Lung (tissue), 12 donors: Measurements from ENCODE around the gene SIMC1. TPM values are rescaled to one million over a fixed set of nuclear protein-coding genes. Genes with fewer than 3 reads are reported as not detected.

ENCODE experiments used
- ATAC-seq: fragments of 200-7000 bp; cut with Tn5 transposase; one replicate; pipeline ENCODE4 v1.9.1; 2020; ENCODE audit warnings: moderate number of reproducible peaks; ENCODE audit not compliant: insufficient read depth, low FRiP score
- DNase-seq, 3 donors: peaks; one replicate each; pipeline ENCODE4 v3.0.0-alpha.2; 2013 to 2017
- H3K27ac ChIP-seq, 2 donors: one replicate each; pipeline ENCODE4 v1.5.1; 2013; ENCODE audit warnings: mild to moderate bottlenecking in 2 of 2, moderate library complexity in 2 of 2, control low read depth in 1 of 2, inconsistent platforms in 1 of 2, low read depth in 1 of 2, low read length in 1 of 2
- H3K27me3 ChIP-seq, 3 donors: one replicate each; pipeline ENCODE4 v1.5.1; 2013; ENCODE audit warnings: low read length in 2 of 3; ENCODE audit not compliant: control insufficient read depth in 3 of 3, insufficient read depth in 3 of 3
- H3K36me3 ChIP-seq, 4 donors: one replicate each; pipeline ENCODE4 v1.5.1; 2013; ENCODE audit warnings: low read length in 4 of 4, mild to moderate bottlenecking in 1 of 4, moderate library complexity in 1 of 4; ENCODE audit not compliant: control insufficient read depth in 4 of 4, insufficient read depth in 4 of 4
- H3K4me1 ChIP-seq, 5 donors: one replicate each; pipeline ENCODE4 v1.5.1; 2013; ENCODE audit warnings: low read length in 5 of 5, mild to moderate bottlenecking in 2 of 5, moderate library complexity in 1 of 5; ENCODE audit not compliant: control insufficient read depth in 5 of 5, insufficient read depth in 5 of 5
- H3K4me3 ChIP-seq: one replicate; pipeline ENCODE4 v1.5.1; 2013; ENCODE audit warnings: mild to moderate bottlenecking, control low read depth, moderate library complexity
- H3K9ac ChIP-seq, 2 donors: one replicate each; pipeline ENCODE4 v1.5.1; 2013; ENCODE audit warnings: low read length in 2 of 2, control low read depth in 1 of 2; ENCODE audit not compliant: insufficient read depth in 1 of 2
- H3K9me3 ChIP-seq, 4 donors: one replicate each; pipeline ENCODE4 v1.5.1; 2013; ENCODE audit warnings: low read length in 3 of 4, mild to moderate bottlenecking in 1 of 4, moderate library complexity in 1 of 4; ENCODE audit not compliant: control insufficient read depth in 4 of 4, insufficient read depth in 3 of 4
- WGBS, 2 donors: extraction: QIAGEN DNeasy Blood & Tissue Kit; methylation state at CpG; one replicate each; pipeline ENCODE4 v1.1.7; 2013; 5-methylcytosine and 5-hydroxymethylcytosine counted together
- polyA plus RNA-seq, 2 donors: library from polyadenylated mRNA; stranded (reverse); fragments of 200-250 nt; gene quantifications; one replicate each; pipeline ENCODE4 v1.2.1, GENCODE V29; 2013
- total RNA-seq, 2 donors: library from RNA; depleted of rRNA in 1 of 2; stranded (reverse); fragments of >200 nt in 1 of 2; gene quantifications; one replicate each; pipeline ENCODE4 v1.2.1, GENCODE V29; 2014 to 2021
- TF ChIP-seq, protein P1 (sequence below): IDR thresholded peaks from 2 replicates; pipeline ENCODE4 v1.5.1; 2012; ENCODE audit warnings: mild to moderate bottlenecking; ENCODE audit errors: control extremely low read depth, extremely low read depth
- donor health status: control.
- donor health status: control.
- donor health status: Bipolar disorder and iron deficiency.
- donor health status: healthy.
- donor health status: DM: yes; HTN: yes; CAD: no.

Gene SIMC1
- total and polyA plus RNA-seq, 4 donors, result 3.7 to 20.9 (median 8.7) TPM

DNA sequence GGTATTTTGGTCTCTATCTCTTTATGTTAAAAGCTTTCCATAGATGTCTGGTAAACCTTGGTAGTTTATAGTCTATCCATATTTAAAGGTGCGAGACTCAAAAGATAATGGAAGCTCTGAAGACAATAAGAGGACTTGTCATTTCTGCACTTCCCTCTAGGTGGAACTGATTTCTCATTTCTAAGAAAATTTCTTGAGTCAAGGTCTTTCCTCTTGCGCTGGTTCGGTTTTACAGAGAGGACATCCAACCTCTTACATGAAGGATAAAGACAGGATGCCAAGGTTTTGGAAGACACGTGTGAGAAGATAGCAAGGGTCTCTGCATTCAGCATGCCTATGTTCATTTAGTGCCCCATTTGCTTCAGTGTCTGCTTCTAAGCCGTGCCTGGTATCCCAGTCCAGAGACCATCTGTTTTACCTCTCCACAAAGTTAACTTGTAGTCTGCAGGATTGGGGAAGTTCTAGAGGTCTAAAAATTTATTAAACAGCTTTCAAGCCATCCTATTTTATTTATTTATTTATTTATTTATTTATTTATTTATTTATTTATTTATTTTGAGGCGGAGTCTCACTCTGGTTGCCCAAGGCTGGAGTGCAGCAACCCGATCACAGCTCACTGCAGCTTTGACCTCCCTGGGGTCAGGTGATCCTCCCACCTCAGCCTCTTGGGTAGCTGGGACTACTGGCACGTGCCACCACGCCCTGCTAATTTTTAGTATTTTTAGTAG is 81.8 kb downstream of the SIMC1 start:
- no peaks in the 10 kb centered on the region for H3K9me3 ChIP-seq
- peaks cover 11 to 28% (median 18%) of the 10 kb centered on the region in 4 donors for H3K36me3 ChIP-seq
- no peak overlapping the region for H3K9ac ChIP-seq
- DNase-seq, result peak in 1 of 3 donors; percentile 5
- no peaks in the 10 kb centered on the region for H3K4me1 ChIP-seq
- H3K27me3 ChIP-seq, result no peaks in the 10 kb centered on the region
- no peak overlapping the region for H3K27ac ChIP-seq
- 91 to 95% methylated on average over 9 of the region's 9 CpGs for WGBS, 2 donors
- H3K4me3 ChIP-seq, result no peak overlapping the region
- ATAC-seq, result no peak
- TF ChIP-seq, protein P1, sequence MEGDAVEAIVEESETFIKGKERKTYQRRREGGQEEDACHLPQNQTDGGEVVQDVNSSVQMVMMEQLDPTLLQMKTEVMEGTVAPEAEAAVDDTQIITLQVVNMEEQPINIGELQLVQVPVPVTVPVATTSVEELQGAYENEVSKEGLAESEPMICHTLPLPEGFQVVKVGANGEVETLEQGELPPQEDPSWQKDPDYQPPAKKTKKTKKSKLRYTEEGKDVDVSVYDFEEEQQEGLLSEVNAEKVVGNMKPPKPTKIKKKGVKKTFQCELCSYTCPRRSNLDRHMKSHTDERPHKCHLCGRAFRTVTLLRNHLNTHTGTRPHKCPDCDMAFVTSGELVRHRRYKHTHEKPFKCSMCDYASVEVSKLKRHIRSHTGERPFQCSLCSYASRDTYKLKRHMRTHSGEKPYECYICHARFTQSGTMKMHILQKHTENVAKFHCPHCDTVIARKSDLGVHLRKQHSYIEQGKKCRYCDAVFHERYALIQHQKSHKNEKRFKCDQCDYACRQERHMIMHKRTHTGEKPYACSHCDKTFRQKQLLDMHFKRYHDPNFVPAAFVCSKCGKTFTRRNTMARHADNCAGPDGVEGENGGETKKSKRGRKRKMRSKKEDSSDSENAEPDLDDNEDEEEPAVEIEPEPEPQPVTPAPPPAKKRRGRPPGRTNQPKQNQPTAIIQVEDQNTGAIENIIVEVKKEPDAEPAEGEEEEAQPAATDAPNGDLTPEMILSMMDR, result no peak

DNA sequence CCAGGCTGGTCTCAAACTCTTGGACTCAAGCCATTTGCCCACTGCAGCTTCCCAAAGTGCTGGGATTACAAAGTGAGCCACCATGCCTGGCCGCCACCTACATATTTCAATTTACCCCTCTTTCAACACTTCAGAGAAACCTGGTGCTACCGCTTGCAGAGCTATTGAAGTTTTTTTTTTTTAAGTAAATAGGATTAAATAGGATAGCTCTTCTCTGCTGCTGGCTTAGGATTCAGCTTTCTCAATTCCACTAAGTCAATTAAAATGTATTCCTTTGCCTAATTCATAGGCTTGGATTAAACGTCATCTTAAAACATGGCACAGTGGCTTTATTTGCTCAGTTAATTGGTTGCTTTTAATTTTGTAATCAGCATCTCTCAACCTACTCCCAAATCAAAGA is 82.4 kb downstream of the SIMC1 start:
- Histone ChIP-seq H3K36me3 (peaks cover 9 to 23% (median 17%) of the 10 kb centered on the region in 4 donors), H3K4me1 (no peaks in the 10 kb centered on the region), H3K27me3 (no peaks in the 10 kb centered on the region), H3K4me3 (no peak overlapping the region), H3K27ac (no peak overlapping the region), H3K9ac (no peak overlapping the region), H3K9me3 (no peaks in the 10 kb centered on the region)
- TF ChIP-seq, protein P1, result no peak
- DNase-seq (no peak), ATAC-seq (no peak)
- WGBS, 2 donors, result 95 to 97% methylated on average over 3 of the region's 3 CpGs

GRCh38 chr5:176334031-176334770 is 96.0 kb downstream of the SIMC1 start:
- no peak overlapping the region for H3K4me3 ChIP-seq

More at GRCh38 chr5:176334031-176334770, 96.0 kb downstream of the SIMC1 start:
- Histone ChIP-seq H3K4me1 (no peaks in the 10 kb centered on the region), H3K9me3 (peaks cover 0 to 2% (median 0%) of the 10 kb centered on the region in 4 donors), H3K9ac (no peak overlapping the region), H3K27ac (no peak overlapping the region), H3K36me3 (peaks cover 4 to 24% (median 15%) of the 10 kb centered on the region in 4 donors), H3K27me3 (no peaks in the 10 kb centered on the region)
- DNase-seq (no peak), ATAC-seq (no peak)
- TF ChIP-seq, protein P1, result no peak
